GM21737 (cell line): Measurements from ENCODE around the gene OR6J1.
"Not testable (repeated sequence)": the region's sequence is repeated elsewhere in the genome, so short reads cannot be mapped to it uniquely, and the experiment has no call there.

ENCODE experiments used
- ATAC-seq: cut with Tn5 transposase; IDR thresholded peaks from one replicate; pipeline ENCODE4 v1.9.1; 2021; ENCODE audit warnings: mild to moderate bottlenecking, moderate library complexity; ENCODE audit not compliant: unreplicated experiment

Gene OR6J1

DNA sequence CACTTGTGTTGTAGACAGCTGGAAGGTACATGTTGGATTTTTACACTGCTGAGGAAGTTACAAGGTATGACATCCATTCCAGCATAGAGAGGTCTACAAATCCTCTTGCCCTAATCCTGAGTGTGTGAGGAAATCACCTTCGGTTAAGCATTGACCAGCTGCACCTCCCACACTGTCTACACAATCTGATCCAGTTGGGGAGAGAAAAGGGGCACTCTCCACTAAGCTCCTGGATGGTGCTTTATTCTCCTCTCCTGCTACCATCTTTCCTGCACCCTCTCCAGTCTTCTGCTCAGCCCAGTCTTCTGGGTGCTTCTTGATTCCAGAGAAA, at the start of gene OR6J1:
Gene OR6J1, minus strand, starts transcription at position 48 of the 331 bp plus-strand sequence. CDS start 9,541 bp downstream, outside the sequence.
- ATAC-seq: no peak

DNA sequence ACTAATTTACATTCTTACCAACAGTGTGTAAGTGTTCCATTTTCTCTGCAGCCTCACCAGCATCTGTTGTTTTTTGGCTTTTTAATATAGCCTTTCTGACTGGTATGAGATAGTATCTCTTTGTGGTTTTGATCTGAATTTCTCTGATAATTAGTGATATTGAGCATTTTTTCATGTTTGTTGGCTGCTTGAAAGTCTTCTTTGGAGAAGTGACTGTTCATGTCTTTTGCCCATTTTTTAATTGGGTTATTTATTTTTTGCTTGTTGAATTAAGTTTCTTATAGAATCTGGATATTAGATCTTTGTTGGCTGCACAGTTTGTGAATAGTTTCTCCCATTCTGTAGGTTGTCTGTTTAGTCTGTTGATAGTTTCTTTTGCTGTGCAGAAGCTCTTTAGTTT, 48.0 kb upstream of the OR6J1 start:
- no peak for ATAC-seq

- ATAC-seq: no peak
Observed at GRCh38 chr14:22691171-22691570, 47.0 kb upstream of the OR6J1 start.

DNA sequence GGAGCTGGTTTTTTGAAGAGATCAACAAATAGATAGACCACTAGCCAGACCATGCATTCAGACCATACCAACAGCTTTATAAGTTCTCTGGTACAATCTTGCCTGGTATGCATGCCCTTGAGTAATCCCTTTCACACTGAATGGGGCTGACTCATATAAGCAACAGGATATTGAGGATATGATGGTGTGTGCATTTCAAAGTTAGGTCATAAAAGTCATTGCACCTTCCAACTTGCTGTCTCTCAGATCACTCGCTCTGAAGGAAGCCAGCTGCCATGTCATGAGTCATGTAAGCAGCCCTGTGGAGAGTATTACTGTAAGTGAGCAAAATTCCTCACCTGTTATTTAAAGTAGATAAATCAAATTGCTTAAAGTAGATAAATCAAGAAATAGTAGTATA, 45.0 kb upstream of the OR6J1 start:
- no peak for ATAC-seq

DNA sequence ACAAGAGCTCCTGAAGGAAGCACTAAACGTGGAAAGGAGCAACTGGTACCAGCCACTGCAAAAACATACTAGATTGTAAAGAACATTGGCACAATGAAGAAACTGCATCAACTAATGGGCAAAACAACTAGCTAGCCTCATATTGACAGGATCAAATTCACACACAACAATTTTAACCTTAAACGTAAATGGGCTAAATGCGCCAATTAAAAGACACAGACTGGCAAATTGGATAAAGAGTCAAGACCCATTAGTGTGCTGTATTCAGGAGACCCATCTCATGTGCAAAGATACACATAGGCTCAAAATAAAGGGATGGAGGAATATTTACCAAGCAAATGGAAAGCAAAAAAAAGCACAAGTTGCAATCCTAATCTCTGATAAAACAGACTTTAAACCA, 43.8 kb upstream of the OR6J1 start:
- ATAC-seq: not testable (repeated sequence)

DNA sequence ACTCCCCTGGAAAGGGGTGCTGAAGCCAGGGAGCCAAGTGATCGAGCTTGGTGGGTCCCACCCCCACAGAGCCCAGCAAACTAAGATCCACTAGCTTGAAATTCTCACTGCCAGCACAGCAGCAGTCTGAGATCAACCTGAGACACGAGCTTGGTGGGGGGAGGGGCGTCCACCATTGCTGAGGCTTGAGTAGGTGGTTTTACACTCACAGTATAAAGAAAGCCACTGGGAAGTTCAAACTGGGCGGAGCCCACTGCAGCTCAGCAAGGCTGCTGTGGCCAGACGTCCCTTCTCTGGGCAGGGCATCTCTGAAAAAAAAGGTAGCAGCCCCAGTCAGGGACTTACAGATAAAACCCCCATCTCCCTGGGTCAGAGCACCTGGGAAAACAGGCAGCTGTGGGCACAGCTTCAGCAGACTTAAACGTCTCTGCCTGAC, 42.0 kb upstream of the OR6J1 start:
- not testable (repeated sequence) for ATAC-seq

GRCh38 chr14:22685467-22685866, 41.3 kb upstream of the OR6J1 start:
- ATAC-seq: no peak

DNA sequence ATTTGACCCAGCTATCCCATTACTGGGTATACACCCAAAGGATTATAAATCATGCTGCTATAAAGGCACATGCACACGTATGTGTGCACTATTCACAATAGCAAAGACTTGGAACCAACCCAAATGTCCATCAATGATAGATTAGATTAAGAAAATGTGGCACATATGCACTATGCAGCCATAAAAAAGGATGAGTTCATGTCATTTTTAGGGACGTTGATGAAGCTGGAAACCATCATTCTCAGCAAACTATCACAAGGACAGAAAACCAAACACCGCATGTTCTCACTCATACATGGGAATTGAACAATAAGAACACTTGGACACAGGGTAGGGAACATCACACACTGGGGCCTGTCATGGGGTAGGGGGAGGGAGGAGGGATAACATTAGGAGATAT, 39.3 kb upstream of the OR6J1 start:
- ATAC-seq: not testable (repeated sequence)

DNA sequence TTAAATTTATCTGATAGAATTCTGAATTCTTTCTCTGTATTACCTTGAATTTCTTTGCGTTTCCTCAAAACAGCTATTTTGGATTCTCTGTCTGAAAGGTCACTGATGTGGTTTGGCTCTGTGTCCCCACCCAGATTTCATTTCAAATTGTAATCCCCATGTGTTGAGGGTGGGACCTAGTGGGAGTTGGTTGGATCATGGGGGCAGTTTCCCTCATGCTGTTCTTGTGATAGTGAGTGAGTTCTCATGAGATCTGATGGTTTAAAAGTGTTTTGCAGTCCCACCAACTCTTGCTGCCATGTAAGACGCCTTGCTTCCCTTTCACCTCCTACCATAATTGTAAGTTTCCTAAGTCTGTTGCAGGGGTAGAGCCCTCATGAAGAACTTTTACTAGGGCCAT, 34.1 kb upstream of the OR6J1 start:
- ATAC-seq: no peak

DNA sequence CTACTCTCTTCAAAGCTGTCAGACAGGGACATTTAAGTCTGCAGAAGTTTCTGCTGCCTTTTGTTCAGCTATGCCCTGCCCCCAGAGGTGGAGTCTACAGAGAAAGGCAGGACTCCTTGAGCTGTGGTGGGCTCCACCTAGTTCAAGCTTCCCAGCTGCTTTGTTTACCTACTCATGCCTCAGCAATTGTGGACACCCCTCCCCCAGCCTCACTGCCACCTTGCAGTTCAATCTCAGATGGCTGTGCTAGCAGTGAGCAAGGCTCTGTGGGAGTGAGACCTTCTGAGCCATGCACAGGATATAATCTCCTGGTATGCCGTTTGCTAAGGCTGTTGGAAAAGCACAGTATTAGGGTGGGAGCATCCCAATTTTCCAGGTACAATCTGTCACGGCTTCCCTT, 33.4 kb upstream of the OR6J1 start:
- ATAC-seq: not testable (repeated sequence)

DNA sequence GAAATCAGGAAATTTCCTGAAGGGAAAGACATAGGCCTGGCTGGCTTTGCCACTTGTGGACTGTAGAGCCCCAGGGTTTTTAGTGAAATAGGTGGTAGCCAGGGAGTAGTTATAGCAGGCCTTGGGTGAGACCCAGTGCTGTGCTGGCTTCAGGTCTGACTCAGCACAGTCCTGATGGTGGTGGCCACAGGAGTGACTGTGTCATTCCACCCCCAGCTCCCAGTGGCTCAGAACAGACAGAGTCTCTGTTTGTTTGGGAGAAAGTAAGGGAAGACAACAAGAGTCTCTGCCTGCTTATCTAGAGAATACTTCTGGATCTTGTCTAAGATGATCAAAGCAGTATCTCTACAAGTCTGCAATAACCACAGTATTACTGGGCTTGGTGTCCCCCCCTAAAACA, 27.5 kb upstream of the OR6J1 start:
- no peak for ATAC-seq

GRCh38 chr14:22668863-22669262, 24.7 kb upstream of the OR6J1 start:
- no peak for ATAC-seq

- no peak for ATAC-seq
Observed at GRCh38 chr14:22668417-22668816, 24.3 kb upstream of the OR6J1 start.

GRCh38 chr14:22667881-22668280, 23.7 kb upstream of the OR6J1 start:
- ATAC-seq: no peak

- no peak for ATAC-seq
Observed at GRCh38 chr14:22666203-22666893, 22.2 kb upstream of the OR6J1 start.

DNA sequence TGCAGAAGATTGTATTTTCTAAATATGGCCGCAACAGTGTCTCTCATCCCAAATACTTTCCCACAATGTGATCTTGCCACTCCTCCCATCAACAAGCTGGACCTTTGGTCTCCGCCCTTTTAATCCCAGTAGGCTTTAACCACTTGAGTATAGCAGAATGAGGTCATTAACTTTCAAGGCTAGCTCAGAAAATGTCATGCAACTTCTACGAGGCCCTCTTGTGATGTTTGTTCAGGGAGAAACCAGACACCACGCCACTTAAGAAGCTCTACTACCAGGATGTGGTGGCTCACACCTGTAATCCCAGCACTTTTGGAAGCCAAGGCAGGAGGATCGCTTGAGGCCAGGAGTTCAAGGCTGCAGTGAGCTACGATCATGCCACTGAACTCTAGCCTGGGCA, 20.1 kb upstream of the OR6J1 start:
- ATAC-seq: no peak

DNA sequence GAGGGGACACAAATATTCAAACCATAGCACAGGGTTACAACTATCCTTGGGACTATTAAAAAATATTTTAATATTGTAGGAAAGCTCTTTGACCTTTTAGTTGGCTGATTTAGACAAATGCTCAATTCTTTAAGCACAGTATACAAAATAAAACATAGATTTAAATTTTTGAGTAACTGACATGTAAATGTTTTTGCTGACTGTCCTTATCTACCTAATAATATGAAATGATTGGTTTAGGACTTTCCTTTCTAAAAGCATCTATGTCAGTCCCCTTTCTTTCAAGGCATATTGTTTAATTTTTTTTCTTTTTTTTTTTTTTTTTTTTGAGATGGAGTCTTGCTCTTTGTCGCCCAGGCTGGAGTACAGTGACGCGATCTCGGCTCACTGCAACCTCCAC, 16.5 kb upstream of the OR6J1 start:
- no peak for ATAC-seq

DNA sequence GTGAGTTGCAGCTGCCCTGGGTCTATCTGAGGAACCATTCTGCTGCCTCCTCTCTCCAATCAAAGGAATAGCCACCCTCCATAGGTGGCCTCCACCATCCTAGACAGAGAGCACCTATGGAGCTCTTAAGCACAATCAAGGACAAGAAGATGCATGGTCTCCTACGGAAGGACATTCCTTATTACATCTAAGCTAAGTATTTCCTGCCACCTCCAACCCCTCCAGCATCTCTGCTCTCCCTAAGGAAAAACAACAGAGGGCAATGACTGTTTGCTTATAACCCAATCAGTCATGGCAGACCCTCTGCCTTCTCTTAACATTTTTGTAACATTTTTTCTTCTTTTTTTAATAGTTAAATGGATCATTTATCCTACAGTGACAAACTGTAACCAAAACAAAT, 14.8 kb upstream of the OR6J1 start:
- no peak for ATAC-seq

DNA sequence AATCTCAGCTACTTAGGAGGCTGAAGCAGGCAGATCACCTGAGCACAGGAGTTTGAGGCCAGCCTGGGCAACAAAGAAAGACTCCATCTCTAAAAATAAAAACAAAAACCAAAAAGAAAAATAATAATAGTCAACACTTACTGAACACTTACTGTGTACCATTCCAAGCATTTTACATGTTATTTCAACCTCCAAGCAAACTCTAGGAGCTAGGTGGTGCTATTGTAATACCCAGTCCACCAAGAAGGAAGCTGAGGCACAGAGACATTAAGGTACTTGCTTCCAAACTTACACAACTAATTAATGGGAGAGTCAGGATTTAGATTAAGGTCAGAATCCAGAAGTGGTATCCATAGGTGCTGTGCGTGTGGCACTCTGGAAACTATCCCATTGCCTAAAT, 13.7 kb upstream of the OR6J1 start:
- no peak for ATAC-seq

- ATAC-seq: no peak
Observed at GRCh38 chr14:22656945-22657731, 13.0 kb upstream of the OR6J1 start.

- ATAC-seq: no peak
Observed at GRCh38 chr14:22656226-22656625, 12.1 kb upstream of the OR6J1 start.

GRCh38 chr14:22653012-22653621, 9.0 kb upstream of the OR6J1 start:
- ATAC-seq: peak; percentile 65
